Fibroblast of the aortic adventitia (primary cell): ENCODE results near the gene COX7B. TPM values are rescaled to one million over a fixed set of nuclear protein-coding genes. Genes with fewer than 3 reads are reported as not detected.
"Not testable (repeated sequence)": the region's sequence is repeated elsewhere in the genome, so short reads cannot be mapped to it uniquely, and the experiment has no call there.

Experiments
- DNase-seq: peaks from one replicate; pipeline ENCODE4 v3.0.0-alpha.2; 2010; ENCODE audit warnings: low read depth
- H3K4me3 ChIP-seq: 2 replicates; pipeline ENCODE4 v1.5.1; 2011; ENCODE audit warnings: low read depth, mild to moderate bottlenecking, control low read depth, low read length, moderate library complexity
- CTCF ChIP-seq: IDR thresholded peaks from 2 replicates; pipeline ENCODE4 v1.5.1; 2011; ENCODE audit warnings: mild to moderate bottlenecking, low read length, control low read depth, inconsistent platforms; ENCODE audit not compliant: insufficient read depth
- total RNA-seq: library from RNA; depleted of rRNA; stranded (reverse); fragments of >200 nt; gene quantifications from 2 replicates; pipeline ENCODE4 v1.2.3, GENCODE V29; 2012; ENCODE audit warnings: low replicate concordance

The COX7B gene
- total RNA-seq, 1 donor, result 396 TPM

GRCh38 chrX:77901506-77901905 is 2.2 kb downstream of the COX7B start:
- no peak for DNase-seq
- H3K4me3 ChIP-seq, result no peak overlapping the region
- no peak for TF ChIP-seq CTCF

GRCh38 chrX:77910108-77910840 is 11.0 kb downstream of the COX7B start, which contains the start of gene ATP7A:
TSS of gene ATP7A (plus strand) at chrX:77910693. CDS start at chrX:77971642, 60,949 bp downstream.
- H3K4me3 ChIP-seq, result peak within 1 kb of the TSS; percentile 80
- DNase-seq, result peak; percentile 84
- peak; percentile 60 for TF ChIP-seq CTCF

GRCh38 chrX:77917294-77917933 is 18.1 kb downstream of the COX7B start:
- H3K4me3 ChIP-seq, result no peak overlapping the region
- DNase-seq, result no peak
- no peak for TF ChIP-seq CTCF

GRCh38 chrX:77918568-77918967 is 19.3 kb downstream of the COX7B start:
- no peak overlapping the region for H3K4me3 ChIP-seq
- no peak for TF ChIP-seq CTCF
- DNase-seq, result peak; percentile 55

- DNase-seq, H3K4me3 ChIP-seq: not testable (repeated sequence)
Observed at GRCh38 chrX:77919370-77919769, 20.1 kb downstream of the COX7B start.

GRCh38 chrX:77922787-77923186 is 23.5 kb downstream of the COX7B start:
- DNase-seq, result no peak
- H3K4me3 ChIP-seq, result no peak overlapping the region
- no peak for TF ChIP-seq CTCF

GRCh38 chrX:77924320-77924859 is 25.1 kb downstream of the COX7B start:
- no peak overlapping the region for H3K4me3 ChIP-seq
- DNase-seq, result no peak
- no peak for TF ChIP-seq CTCF
